ENCODE measurements around the gene CSH2. TPM values are rescaled to one million over a fixed set of nuclear protein-coding genes. Genes with fewer than 3 reads are reported as not detected.
A peak's percentile ranks its signal among the peaks of the same experiment; 100 is the strongest.
"Not testable (repeated sequence)": the region's sequence is repeated elsewhere in the genome, so short reads cannot be mapped to it uniquely, and the experiment has no call there.

Gene CSH2
- total and polyA plus RNA-seq, 2 donors (not counting 1 experiment from before 2014, with no cell fraction given) = not detected

DNA sequence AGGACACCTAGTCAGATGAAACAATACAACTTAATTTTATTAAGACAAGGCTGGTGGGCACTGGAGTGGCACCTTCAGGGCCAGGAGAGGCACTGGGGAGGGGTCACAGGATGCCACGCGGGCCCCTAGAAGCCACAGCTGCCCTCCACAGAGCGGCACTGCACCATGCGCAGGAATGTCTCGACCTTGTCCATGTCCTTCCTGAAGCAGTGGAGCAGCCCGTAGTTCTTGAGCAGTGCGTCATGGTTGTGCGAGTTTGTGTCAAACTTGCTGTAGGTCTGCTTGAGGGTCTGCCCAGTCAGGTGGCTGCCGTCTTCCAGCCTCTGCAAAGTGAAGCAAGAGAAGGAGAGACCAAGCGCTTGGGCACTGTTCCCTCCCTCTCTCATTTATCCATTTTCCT, 36.1 kb upstream of the CSH2 start:
- H3K4me3 ChIP-seq (ENCODE audit: control extremely low read depth in 1 of 5, extremely low read depth in 1 of 5, insufficient read depth in 1 of 5, low read depth in 2 of 5, low read length in 4 of 5); H3K27ac Mint-ChIP-seq; H4K20me1 ChIP-seq (ENCODE audit: control insufficient read depth, insufficient read depth, low read length, poor library complexity, severe bottlenecking); H2AFZ ChIP-seq (ENCODE audit: insufficient read depth, low read depth, low read length, poor library complexity, severe bottlenecking); H3K27ac ChIP-seq (ENCODE audit: low read length in 2 of 2); H3K27me3 Mint-ChIP-seq; H3K27me3 ChIP-seq (replicated peaks in 1 of 4; ENCODE audit: control extremely low read depth in 1 of 4, control insufficient read depth in 3 of 4, insufficient read depth in 4 of 4, low read length in 3 of 4); H3K4me3 Mint-ChIP-seq; ATAC-seq (ENCODE audit: low read depth); H3K79me2 ChIP-seq (ENCODE audit: control insufficient read depth, insufficient read depth, low read length); DNase-seq; H3K4me2 ChIP-seq (replicated peaks; ENCODE audit: low read depth, low read length, poor library complexity, severe bottlenecking); H3K9me3 Mint-ChIP-seq (ENCODE audit: insufficient read depth); H3K9ac ChIP-seq (ENCODE audit: low read length); H3K36me3 ChIP-seq (replicated peaks in 1 of 2; ENCODE audit: control extremely low read depth in 1 of 2, control insufficient read depth in 1 of 2, extremely low read depth in 1 of 2, insufficient read depth in 2 of 2, low read length in 1 of 2); H3K9me3 ChIP-seq (ENCODE audit: control extremely low read depth in 1 of 3, control insufficient read depth in 2 of 3, insufficient read depth in 1 of 3, low read length in 2 of 3); POLR2A ChIA-PET: not testable (repeated sequence)
- 100% methylated on average over 5 of the region's 10 CpGs for WGBS (ENCODE audit: insufficient coverage)
- intact Hi-C loops (cut with micrococcal nuclease) = loop anchor here (10.0 kb wide), 1 partner anchor 375 kb away; no protein-coding TSS in a partner anchor
- CTCF ChIA-PET = interaction anchor here (1.6 to 13.3 kb wide), 4 partner anchors 10 to 222 kb away, joined by 4 to 504 read pairs (median 140); partner anchors contain the start of genes ERN1 and GH1
- H3K4me1 ChIP-seq (ENCODE audit: control insufficient read depth in 2 of 2, insufficient read depth in 2 of 2, low read length in 2 of 2) = peaks cover 9 to 22% of the 10 kb centered on the region in 2 donors
- peaks cover 24% of the 10 kb centered on the region for H3K4me1 Mint-ChIP-seq

DNA sequence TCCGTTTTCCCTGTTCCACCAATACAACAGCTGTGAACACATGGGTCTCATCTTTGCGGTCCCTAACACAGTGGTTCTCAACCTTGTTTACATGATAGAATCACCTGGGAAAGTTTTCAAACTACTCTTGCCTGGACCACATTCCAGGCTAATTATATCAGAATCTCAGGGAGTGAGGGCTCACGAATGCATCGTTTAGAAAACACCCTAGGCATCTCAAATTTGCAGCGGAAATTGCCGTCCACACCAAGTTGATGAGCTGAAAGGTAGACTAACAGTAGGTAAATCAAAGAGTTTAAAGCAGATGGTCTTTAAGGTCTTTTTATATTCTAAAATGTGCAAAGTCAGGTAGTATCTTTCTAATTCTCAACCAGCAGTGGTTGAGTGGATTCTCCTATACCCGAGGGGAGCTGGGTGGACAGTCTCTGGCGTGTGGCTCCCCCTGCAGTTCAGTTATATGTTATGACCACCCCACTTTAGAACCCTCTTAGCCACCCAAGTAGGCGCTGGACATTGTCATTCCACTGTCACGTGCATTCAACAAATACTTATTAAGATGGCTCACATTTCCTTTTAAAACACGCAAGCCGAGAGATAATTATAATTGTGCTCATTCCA, 33.8 kb upstream of the CSH2 start:
- peak; percentile 35 for ATAC-seq (ENCODE audit: low read depth)
- DNase-seq; H3K9me3 Mint-ChIP-seq (ENCODE audit: insufficient read depth): not testable (repeated sequence)

DNA sequence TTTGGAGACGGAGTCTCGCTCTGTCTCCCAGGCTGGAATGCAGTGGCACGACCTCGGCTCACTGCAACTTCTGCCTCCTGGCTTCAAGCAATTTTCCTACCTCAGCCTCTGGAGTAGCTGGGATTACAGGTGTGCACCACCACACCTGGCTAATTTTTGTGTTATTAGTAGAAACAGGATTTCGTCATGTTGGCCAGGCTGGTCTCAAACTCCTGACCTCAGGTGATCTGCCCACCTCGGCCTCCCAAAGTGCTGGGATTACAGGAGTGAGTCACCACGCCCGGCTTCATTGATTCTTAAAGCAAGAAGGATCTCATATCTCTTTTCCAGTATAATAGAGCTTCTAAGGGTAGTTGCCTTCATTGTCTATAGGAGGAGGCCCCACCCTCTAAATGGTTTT, 31.3 kb upstream of the CSH2 start:
- H3K9me3 ChIP-seq (ENCODE audit: control extremely low read depth in 1 of 3, control insufficient read depth in 2 of 3, insufficient read depth in 1 of 3, low read length in 2 of 3); H3K36me3 ChIP-seq (replicated peaks in 1 of 2; ENCODE audit: control extremely low read depth in 1 of 2, control insufficient read depth in 1 of 2, extremely low read depth in 1 of 2, insufficient read depth in 2 of 2, low read length in 1 of 2); H3K4me3 Mint-ChIP-seq; H3K27ac Mint-ChIP-seq; H3K9me3 Mint-ChIP-seq (ENCODE audit: insufficient read depth); H3K4me1 ChIP-seq (ENCODE audit: control insufficient read depth in 2 of 2, insufficient read depth in 2 of 2, low read length in 2 of 2); H3K27me3 Mint-ChIP-seq; H3K27me3 ChIP-seq (replicated peaks in 1 of 4; ENCODE audit: control extremely low read depth in 1 of 4, control insufficient read depth in 3 of 4, insufficient read depth in 4 of 4, low read length in 3 of 4); H2AFZ ChIP-seq (ENCODE audit: insufficient read depth, low read depth, low read length, poor library complexity, severe bottlenecking); H3K4me1 Mint-ChIP-seq; ATAC-seq (ENCODE audit: low read depth); H3K4me2 ChIP-seq (replicated peaks; ENCODE audit: low read depth, low read length, poor library complexity, severe bottlenecking); H3K4me3 ChIP-seq (ENCODE audit: control extremely low read depth in 1 of 5, extremely low read depth in 1 of 5, insufficient read depth in 1 of 5, low read depth in 2 of 5, low read length in 4 of 5); DNase-seq; POLR2A ChIA-PET; H4K20me1 ChIP-seq (ENCODE audit: control insufficient read depth, insufficient read depth, low read length, poor library complexity, severe bottlenecking); H3K9ac ChIP-seq (ENCODE audit: low read length); H3K27ac ChIP-seq (ENCODE audit: low read length in 2 of 2); H3K79me2 ChIP-seq (ENCODE audit: control insufficient read depth, insufficient read depth, low read length): not testable (repeated sequence)
- no CpG with 5 or more reads among the region's 8 CpGs for WGBS (ENCODE audit: insufficient coverage)
- intact Hi-C loops (cut with micrococcal nuclease) = loop anchor here (10.0 kb wide), 1 partner anchor 380 kb away; no protein-coding TSS in a partner anchor
- CTCF ChIA-PET = interaction anchor here (0.7 to 9.4 kb wide), 13 partner anchors 13 to 375 kb away, joined by 3 to 152 read pairs (median 16); partner anchors contain the start of genes ERN1, GH1 and ICAM2

More for the DNA sequence above, 33.8 kb upstream of the CSH2 start:
- POLR2A ChIA-PET = interaction anchor here (0.5 kb wide), 1 partner anchor 120 kb away, joined by 5 read pairs; no protein-coding TSS in a partner anchor
- H3K36me3 ChIP-seq (replicated peaks in 1 of 2; ENCODE audit: control extremely low read depth in 1 of 2, control insufficient read depth in 1 of 2, extremely low read depth in 1 of 2, insufficient read depth in 2 of 2, low read length in 1 of 2); H3K27ac Mint-ChIP-seq; H3K27me3 ChIP-seq (replicated peaks in 1 of 4; ENCODE audit: control extremely low read depth in 1 of 4, control insufficient read depth in 3 of 4, insufficient read depth in 4 of 4, low read length in 3 of 4); H3K79me2 ChIP-seq (ENCODE audit: control insufficient read depth, insufficient read depth, low read length); H4K20me1 ChIP-seq (ENCODE audit: control insufficient read depth, insufficient read depth, low read length, poor library complexity, severe bottlenecking); H3K4me1 ChIP-seq (ENCODE audit: control insufficient read depth in 2 of 2, insufficient read depth in 2 of 2, low read length in 2 of 2); H3K4me3 Mint-ChIP-seq; H3K9me3 ChIP-seq (ENCODE audit: control extremely low read depth in 1 of 3, control insufficient read depth in 2 of 3, insufficient read depth in 1 of 3, low read length in 2 of 3); H3K27me3 Mint-ChIP-seq; H2AFZ ChIP-seq (ENCODE audit: insufficient read depth, low read depth, low read length, poor library complexity, severe bottlenecking); H3K9ac ChIP-seq (ENCODE audit: low read length); H3K4me2 ChIP-seq (replicated peaks; ENCODE audit: low read depth, low read length, poor library complexity, severe bottlenecking); H3K27ac ChIP-seq (ENCODE audit: low read length in 2 of 2); H3K4me3 ChIP-seq (ENCODE audit: control extremely low read depth in 1 of 5, extremely low read depth in 1 of 5, insufficient read depth in 1 of 5, low read depth in 2 of 5, low read length in 4 of 5): not testable (repeated sequence)
- peaks cover 11% of the 10 kb centered on the region for H3K4me1 Mint-ChIP-seq
- TF ChIP-seq, protein P1, sequence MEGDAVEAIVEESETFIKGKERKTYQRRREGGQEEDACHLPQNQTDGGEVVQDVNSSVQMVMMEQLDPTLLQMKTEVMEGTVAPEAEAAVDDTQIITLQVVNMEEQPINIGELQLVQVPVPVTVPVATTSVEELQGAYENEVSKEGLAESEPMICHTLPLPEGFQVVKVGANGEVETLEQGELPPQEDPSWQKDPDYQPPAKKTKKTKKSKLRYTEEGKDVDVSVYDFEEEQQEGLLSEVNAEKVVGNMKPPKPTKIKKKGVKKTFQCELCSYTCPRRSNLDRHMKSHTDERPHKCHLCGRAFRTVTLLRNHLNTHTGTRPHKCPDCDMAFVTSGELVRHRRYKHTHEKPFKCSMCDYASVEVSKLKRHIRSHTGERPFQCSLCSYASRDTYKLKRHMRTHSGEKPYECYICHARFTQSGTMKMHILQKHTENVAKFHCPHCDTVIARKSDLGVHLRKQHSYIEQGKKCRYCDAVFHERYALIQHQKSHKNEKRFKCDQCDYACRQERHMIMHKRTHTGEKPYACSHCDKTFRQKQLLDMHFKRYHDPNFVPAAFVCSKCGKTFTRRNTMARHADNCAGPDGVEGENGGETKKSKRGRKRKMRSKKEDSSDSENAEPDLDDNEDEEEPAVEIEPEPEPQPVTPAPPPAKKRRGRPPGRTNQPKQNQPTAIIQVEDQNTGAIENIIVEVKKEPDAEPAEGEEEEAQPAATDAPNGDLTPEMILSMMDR (IDR thresholded peaks at IDR 0.05) = peak; percentile 20
- 92% methylated on average over 6 of the region's 12 CpGs for WGBS (ENCODE audit: insufficient coverage)
- CTCF ChIA-PET = interaction anchor here (0.7 to 10.0 kb wide), 8 partner anchors 13 to 225 kb away, joined by 3 to 164 read pairs (median 10); partner anchors contain the start of gene ERN1
- intact Hi-C loops (cut with micrococcal nuclease) = loop anchor here (10.0 kb wide), 1 partner anchor 378 kb away; no protein-coding TSS in a partner anchor
